LoVo (cell line): ENCODE measurements around the gene S100PBP.

Source experiments
- DNase-seq: peaks from one replicate; pipeline ENCODE4 v3.0.0-alpha.2; 2016; ENCODE audit warnings: low spot score

S100PBP gene

DNA sequence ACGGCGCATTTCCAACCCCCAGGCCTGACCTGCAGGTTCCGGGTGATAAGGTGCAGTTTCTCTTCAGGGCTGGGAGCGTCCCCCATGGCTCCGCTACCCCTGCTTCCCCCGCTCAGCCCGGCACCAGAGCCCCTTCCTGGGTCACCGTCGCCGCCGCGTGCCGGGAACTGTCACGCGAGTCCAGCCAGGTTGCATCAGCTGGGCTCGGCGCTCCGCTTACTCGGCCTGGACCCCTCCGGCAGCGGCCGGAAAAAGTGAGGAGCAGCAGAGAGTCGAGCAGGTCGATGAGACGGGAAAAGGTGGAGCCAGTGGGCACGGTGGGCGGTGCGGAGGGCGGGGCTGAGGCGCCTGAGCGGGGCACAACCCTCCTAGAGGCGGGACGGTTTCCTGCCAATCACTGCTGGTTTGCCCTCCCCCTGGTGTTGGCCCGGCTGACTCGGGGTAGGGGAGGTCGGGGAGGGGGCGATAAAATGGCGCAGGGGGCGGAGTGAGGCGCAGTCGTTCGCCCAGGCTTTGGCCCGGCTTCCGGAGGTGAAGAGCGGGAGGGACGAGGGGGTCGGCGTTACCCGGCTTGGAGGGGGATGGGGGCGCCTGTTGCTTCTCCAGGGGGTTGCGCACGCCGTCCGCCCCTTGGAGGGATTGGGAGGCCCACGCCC lies at the start of gene S100PBP, which contains the start of gene YARS1:
S100PBP (plus strand) TSS at position 495 of the 656 bp plus-strand sequence. CDS start 8,447 bp downstream, outside the sequence.
YARS1 (minus strand) TSS at position 200 of the 656 bp plus-strand sequence; CDS start at position 86, 114 bp downstream.
- peak; percentile 98 for DNase-seq

DNA sequence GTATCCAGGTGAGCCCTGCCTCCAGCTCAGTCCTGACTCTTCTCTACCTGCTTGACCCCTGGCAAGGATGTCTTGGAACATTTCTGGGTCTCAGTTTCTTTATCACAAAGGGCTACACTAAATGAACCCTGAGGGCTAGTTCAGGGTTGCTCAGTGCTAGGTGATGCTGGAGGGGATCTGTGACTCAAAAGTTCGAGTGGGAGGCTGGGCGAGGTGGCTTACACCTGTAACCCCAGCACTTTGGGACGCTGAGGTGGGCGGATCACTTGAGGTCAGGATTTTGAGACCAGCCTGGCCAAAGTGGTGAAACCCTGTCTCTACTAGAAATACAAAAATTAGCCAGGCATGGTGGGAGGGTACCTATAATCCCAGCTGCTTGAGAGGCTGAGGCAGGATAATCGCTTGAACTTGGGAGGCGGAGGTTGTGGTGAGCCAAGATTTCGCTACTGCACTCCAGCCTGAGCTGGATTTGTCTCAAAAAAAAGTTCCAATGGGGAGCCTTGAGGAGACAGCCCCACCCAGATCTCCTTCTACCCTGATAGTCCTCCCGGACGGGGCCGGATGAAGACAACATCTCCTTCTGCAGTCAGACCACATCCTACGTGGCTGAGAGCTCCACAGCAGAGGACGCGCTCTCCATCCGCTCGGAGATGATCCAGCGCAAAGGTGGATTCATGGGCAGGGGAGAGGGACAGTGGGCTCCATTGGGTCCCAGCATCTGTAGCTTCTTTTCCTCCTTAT lies 49.2 kb upstream of the S100PBP start:
- no peak for DNase-seq

DNA sequence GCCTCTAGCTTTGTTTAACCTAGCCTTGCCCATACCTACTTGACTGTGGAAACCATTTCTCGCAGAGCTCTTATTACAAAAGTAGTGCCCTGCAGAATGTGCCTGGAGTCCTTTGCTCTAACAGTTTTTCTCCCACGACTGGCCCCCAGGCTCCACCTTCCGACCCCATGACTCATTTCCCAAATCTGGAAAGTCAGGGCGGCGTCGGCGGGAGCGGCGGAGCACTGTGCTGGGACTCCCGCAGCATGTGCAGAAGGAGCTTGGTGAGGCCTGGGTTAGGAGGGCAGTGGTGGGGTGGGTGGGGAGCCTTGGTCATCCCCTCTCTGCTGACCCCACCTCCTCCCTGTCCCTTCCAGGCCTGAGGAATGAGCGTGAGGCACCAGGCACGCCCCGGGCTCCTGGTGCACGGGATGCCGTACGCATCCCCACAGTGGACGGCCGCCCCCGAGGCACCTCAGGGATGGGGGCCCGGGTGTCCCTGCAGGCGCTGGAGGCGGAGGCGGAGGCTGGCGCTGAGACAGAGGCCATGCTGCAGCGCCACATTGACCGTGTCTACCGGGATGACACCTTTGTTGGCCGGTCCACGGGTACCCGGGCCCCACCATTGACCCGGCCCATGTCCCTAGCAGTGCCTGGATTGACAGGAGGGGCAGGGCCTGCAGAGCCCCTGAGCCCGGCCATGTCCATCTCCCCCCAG lies 47.8 kb upstream of the S100PBP start:
- no peak for DNase-seq

DNA sequence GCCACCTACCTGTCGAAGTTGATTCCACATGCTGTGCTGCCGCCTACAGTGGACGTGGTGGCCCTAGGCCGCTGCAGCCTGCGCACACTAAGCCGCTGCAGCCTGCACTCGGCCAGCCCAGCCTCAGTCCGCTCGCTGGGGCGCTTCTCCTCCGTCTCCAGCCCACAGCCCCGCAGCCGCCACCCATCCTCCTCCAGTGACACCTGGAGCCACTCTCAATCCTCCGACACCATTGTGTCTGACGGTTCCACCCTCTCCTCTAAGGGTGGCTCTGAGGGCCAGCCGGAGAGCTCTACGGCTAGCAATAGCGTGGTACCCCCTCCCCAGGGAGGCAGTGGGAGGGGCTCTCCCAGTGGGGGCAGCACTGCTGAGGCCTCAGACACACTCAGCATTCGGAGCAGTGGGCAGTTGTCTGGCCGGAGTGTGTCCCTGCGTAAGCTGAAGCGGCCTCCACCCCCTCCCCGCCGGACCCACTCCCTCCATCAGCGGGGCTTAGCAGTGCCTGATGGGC lies 47.2 kb upstream of the S100PBP start:
- DNase-seq = no peak

DNA sequence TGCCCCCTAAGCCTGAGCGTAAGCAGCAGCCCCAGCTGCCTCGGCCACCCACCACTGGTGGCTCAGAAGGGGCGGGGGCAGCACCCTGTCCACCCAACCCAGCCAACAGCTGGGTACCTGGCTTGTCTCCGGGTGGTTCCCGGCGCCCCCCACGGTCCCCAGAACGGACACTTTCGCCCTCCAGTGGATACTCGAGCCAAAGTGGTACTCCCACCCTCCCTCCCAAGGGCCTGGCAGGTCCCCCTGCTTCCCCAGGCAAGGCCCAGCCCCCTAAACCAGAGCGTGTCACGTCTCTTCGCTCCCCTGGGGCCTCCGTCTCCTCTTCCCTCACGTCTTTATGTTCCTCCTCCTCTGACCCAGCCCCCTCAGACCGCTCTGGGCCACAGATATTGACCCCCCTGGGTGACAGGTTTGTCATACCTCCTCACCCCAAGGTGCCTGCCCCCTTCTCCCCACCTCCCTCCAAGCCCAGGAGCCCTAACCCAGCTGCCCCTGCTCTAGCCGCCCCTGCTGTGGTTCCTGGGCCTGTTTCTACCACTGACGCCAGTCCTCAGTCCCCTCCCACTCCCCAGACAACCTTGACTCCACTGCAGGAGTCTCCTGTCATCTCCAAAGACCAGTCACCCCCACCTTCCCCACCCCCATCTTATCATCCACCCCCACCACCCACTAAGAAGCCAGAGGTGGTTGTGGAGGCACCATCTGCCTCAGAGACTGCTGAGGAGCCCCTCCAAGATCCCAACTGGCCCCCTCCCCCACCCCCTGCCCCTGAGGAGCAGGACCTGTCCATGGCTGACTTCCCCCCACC lies 46.5 kb upstream of the S100PBP start:
- DNase-seq = no peak

DNA sequence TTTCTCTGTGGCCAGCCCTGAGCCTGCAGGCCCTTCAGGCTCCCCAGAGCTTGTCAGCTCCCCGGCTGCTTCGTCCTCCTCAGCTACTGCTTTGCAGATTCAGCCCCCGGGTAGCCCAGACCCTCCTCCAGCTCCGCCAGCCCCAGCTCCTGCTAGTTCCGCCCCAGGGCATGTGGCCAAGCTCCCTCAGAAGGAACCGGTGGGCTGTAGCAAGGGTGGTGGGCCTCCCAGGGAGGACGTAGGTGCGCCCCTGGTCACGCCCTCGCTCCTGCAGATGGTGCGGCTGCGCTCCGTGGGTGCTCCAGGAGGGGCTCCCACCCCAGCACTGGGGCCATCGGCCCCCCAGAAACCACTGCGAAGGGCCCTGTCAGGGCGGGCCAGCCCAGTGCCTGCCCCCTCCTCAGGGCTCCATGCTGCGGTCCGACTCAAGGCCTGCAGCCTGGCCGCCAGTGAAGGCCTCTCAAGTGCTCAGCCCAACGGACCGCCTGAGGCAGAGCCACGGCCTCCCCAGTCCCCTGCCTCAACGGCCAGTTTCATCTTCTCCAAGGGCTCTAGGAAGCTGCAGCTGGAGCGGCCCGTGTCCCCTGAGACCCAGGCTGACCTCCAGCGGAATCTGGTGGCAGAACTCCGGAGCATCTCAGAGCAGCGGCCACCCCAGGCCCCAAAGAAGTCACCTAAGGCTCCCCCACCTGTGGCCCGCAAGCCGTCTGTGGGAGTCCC lies 45.7 kb upstream of the S100PBP start:
- DNase-seq = no peak

DNA sequence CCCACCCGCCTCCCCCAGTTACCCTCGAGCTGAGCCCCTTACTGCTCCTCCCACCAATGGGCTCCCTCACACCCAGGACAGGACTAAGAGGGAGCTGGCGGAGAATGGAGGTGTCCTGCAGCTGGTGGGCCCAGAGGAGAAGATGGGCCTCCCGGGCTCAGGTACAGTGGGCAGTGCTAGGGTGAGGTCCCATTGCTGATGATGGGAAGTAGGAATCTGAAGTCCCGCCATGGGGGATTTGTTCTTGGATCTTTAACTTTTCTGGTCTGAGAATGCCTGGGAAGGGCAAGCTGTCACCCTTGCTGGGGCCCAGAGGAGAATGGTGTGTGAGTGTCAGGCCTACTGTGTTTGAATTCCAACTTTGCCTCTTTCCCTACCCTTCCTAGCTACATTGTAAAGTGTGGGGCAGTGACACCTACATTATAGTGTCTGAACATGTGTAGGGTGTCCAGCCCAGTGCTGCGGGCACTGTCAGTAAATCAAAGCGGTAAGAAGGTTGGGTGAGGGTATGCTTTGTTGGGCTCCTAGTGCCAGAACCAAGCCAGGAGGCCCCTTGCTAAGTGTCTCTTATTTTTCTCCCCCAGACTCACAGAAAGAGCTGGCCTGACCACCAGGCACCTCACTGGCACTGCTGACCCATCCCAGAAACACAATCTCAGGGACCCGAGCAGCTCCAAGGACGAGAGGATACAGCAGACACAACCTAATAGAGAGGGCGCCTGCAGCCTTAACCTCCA lies 45.0 kb upstream of the S100PBP start:
- DNase-seq = no peak

DNA sequence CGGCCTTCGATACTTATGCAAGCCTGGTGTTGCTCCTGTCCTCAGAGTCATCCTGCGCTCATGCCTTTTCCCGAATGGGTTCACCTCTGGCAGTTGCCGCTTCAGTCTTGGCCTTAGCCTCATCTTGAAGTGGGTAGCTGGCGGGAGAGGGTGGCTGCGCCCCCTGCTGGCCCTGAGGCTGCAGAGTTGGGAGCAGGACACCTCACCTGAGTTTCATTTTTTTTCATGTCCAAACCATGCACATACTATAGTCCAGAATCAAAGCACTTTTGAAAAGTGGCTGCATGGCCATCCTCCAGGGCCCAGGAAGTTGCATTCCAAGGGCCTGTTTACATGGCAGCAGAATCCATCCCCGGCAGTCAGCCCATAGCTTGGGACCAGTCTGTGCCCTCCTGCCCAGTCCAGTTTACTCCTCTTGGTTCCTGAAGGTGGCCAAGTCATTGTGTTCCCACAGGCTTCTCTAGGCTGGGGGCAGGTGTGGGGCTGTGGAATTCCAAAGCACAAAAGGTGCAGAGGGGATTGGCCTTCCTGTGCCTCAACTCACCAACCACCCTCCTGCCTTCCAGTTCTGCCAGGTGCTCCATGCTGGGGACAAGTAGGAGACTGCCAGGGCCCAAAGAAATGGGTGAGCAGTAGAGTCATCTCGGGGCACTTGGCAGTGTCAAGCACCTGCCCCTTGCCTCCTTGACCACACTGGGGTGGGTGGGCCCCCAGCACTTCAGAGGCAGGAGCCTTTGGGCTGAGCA lies 44.3 kb upstream of the S100PBP start:
- peak; percentile 66 for DNase-seq

DNA sequence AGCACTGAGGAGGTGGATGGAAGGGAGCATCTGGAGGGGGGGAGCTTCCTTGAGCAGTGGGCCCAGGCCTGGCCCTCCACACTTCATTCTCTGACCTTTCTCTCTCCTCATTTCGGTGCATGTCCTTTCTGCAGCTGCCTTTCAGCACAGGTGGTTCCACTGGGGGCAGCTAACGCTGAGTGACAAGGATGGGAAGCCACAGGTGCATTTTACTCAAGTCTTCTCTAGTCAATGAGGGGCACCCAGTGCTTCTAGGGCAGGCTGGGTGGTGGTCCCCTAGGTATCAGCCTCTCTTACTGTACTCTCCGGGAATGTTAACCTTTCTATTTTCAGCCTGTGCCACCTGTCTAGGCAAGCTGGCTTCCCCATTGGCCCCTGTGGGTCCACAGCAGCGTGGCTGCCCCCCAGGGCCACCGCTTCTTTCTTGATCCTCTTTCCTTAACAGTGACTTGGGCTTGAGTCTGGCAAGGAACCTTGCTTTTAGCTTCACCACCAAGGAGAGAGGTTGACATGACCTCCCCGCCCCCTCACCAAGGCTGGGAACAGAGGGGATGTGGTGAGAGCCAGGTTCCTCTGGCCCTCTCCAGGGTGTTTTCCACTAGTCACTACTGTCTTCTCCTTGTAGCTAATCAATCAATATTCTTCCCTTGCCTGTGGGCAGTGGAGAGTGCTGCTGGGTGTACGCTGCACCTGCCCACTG lies 43.5 kb upstream of the S100PBP start:
- DNase-seq = no peak

DNA sequence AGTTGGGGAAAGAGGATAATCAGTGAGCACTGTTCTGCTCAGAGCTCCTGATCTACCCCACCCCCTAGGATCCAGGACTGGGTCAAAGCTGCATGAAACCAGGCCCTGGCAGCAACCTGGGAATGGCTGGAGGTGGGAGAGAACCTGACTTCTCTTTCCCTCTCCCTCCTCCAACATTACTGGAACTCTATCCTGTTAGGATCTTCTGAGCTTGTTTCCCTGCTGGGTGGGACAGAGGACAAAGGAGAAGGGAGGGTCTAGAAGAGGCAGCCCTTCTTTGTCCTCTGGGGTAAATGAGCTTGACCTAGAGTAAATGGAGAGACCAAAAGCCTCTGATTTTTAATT lies 43.0 kb upstream of the S100PBP start:
- no peak for DNase-seq

DNA sequence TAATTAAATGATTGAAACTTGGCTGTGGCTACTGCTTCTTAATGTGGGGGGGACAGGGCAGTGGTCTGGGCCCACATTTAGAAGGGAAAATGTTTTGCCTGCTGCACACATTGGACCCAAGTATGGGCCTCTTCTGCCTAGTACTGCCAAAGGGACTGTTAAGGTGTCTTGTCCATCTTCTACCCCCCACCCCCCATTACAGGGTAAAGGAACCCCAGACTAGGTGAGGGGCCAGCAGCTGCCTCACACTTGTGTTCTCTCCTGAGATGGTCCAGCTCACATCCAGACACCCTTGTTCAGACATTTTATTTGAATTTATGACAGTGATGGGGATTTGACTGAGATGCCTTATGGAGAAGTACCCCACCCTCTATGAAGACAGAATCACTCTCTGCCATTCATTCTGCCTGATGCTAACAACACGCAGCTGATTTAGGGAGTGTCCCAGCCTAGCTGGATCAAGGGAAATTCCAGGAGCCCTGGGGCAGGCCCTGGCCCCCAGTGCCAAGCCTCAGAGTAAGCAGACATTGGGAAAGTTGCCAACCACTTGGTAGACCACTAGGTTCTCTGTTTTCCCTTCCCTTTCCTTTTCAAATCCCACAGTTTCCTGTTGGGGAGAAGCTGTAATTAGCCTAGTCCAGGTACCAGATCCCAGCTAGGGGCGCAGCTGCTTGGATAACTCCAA lies 42.4 kb upstream of the S100PBP start:
- DNase-seq = no peak

DNA sequence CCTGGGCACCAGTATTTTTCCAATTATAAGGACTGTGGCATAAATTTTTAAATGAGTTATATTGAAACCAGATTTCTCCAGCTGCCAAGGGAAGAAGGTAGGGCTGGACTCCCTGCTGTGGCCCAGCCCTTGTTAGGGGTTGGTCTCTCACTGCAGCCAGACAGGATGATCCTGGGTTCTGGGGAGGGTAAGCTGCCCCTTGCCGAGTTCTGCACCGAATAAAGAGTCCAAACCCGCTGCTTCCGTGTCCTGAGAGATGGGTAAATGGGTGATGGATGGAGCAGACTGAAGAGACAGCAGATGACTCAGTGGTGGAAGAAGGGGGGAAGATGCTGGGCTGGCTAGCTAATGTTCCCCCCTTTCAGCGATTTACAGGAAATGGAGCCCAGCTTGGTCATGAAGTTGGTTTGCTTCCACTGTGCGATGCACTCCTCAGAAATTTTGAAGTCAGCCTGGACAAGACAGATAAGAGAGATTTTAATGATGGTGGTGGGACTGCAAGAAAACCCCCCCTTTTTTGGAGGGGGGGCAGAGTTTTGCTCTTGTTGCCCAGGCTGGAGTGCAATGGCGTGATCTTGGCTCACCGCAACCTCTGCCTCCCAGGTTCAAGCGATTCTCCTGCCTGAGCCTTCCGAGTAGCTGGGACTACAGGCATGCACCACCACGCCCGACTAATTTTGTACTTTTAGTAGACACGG lies 41.7 kb upstream of the S100PBP start:
- DNase-seq = no peak

DNA sequence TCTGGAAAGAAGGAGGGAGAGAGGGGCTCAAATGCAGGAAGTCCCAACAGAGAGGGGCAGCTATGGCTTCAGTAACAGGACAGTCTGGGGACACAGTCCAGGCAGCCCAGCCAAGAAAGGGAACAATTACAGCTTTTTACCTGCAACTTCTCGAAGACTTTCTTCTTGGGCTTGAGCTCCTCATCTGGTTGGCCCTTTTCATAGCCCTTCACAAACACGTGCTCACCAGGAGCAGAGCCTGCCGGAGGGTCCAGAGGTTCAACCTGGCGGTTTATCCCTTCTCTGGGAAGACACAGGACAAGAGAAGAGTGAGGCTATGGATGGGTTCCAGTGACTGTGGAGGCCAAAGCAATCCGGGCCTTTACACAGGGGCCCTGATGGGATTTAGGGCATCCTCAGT lies 38.2 kb upstream of the S100PBP start:
- no peak for DNase-seq

DNA sequence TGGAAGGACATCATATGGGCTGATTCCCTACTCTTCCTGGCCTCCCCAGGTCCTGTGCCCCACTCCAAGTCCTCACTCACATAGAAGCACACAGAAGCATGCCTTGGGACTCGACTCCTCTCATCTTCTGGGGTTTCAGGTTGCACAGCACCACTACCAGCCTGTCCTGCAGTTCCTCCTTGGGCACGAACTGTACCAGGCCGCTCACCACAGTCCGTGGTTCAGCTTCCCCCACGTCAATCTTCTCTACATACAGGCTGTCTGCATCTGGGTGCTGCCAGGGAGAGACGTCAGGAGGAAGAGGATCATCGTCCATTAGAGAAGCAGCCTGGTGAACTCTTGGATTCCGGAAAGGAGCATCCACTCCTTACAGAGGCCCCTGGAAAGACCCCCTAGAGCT lies 37.4 kb upstream of the S100PBP start:
- no peak for DNase-seq

DNA sequence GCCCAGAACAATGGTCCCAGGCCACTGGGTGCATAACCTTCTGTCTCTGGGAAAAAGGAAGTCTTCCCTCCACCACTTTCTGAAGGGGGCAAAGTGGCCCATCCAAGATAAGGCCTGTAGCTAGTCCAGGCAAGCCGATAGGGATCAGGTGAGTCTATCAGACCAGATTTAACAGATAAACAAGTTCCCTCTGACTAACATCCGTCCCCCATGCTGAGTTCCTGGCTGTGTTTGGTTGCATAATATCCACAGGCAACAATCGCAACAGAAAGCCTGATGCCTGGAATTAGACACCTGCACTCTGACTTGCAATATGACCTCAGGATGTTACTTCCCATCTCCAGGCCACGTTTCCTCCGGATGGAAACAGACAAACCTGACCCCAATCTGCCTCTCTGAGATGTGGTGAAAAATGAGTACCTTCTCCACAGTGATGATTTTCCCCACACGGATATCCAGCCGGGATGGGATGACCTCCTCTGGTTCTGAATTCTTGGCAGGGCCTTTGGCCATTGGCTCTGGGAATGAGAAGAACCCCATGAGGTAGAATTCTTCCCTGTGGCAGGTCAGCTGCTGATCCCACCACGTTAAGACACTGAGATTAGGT lies 36.7 kb upstream of the S100PBP start:
- DNase-seq = no peak

DNA sequence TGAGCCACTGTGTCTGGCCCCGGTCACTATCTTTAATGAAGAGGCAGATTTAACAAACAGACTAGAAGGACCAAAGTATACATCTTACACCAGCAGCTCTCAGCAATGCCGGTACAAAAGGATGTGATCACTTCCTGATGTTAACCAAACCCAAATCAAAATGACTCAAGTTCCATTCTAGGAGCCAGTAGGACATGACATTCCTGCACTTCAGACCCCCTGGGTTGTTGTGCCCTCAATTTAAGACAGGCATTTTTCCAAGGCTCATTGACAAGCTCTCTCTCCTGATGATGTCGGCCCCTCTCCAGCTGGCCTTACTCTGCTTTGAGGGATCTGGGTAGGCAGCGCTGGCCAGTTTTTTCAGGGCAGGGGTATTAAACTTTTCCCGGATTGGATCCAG lies 35.4 kb upstream of the S100PBP start:
- DNase-seq = no peak

DNA sequence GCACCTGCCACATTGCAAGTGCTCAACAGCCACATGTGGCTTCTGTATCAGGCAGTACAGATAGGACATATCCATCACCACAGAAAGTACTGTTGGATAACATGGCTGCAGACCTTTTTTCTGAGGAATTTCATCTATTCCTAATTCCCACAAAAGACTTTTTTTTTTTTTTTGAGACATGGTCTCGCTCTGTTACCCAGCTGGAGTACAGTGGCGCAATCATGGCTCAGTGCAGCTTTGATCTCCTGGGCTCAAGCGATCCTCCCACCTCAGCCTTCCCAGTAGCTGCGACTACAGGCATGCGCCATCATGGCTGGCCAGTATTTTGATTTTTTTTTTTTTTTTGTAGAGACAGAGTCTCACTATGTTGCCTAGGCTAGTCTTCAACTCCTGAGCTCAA lies 33.6 kb upstream of the S100PBP start:
- DNase-seq = no peak

DNA sequence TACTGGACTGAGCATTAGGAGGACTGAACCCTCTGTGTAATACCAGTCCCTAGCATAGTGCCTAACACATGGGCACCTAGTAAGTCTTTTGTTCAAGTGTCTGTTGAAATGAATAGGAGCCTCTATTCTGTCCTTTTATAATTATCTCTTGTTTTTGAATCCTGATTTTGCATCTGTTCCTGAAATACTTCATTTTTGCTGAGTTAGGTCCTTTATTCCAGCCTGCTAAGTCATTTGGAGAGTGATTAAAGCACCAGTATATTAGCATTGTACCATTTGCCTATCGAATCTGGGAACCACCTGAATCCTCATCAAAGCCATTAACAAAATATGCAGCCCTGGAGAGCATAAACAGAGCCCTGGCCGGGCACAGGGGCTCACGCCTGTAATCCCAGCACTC lies 32.6 kb upstream of the S100PBP start:
- no peak for DNase-seq
